Measurements from ENCODE around the gene CCDC85B.
A peak's percentile ranks its signal among the peaks of the same experiment; 100 is the strongest.

DNA sequence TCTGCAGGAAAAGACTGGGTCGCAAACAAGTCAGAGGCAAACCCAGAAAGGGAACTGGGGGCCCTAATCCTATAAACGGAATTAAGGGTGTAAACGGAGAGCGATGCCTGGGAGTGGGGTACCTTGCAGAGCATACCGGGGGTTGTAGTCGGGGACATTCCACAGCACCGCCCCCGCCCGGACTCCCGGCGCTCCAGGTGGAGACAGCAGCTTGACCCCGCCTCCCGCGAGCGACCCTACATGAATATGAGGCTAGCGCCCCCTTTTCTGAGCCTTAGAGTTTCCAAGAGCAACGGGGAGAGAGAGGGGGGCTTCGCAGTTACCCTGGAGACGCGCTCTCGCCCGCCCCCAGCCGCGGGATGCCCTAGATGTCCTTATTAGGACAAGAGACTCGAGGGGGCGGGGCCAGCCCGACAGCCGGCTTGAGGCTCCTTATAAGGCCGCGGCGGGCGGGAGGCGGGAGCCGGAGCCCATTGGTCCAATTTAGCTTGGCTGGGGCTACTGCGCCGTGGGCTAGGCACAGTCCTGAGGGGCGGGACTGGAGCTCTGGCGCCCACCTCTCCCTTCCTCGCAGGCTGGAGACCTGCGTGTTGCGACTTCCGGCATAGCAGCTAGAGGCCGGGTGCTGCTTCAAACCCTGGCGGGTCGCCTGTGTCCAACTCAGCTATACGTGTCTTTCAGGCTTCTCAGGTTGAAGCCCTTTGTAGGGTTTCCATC is 31.2 kb upstream of the CCDC85B start:
- TF ChIP-seq, protein P1, sequence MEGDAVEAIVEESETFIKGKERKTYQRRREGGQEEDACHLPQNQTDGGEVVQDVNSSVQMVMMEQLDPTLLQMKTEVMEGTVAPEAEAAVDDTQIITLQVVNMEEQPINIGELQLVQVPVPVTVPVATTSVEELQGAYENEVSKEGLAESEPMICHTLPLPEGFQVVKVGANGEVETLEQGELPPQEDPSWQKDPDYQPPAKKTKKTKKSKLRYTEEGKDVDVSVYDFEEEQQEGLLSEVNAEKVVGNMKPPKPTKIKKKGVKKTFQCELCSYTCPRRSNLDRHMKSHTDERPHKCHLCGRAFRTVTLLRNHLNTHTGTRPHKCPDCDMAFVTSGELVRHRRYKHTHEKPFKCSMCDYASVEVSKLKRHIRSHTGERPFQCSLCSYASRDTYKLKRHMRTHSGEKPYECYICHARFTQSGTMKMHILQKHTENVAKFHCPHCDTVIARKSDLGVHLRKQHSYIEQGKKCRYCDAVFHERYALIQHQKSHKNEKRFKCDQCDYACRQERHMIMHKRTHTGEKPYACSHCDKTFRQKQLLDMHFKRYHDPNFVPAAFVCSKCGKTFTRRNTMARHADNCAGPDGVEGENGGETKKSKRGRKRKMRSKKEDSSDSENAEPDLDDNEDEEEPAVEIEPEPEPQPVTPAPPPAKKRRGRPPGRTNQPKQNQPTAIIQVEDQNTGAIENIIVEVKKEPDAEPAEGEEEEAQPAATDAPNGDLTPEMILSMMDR (IDR thresholded peaks at IDR 0.05), result peak in 1 of 6 experiments; percentile 25
- peak in 3 of 4 donors; percentile 87 to 96 (median 93) for TF ChIP-seq POLR2A (IDR thresholded peaks at IDR 0.05)

All from esophagus squamous epithelium (tissue), 4 donors.